ENCODE measurements around the gene RBBP8NL. TPM values are rescaled to one million over a fixed set of nuclear protein-coding genes. Genes with fewer than 3 reads are reported as not detected.

Gene RBBP8NL
- total RNA-seq, 1 experiment from 2014 or later, result not detected

GRCh38 chr20:62475027-62475771 lies 47.9 kb upstream of the RBBP8NL start:
- H3K27ac ChIP-seq (ENCODE audit: low read depth, low read length, poor library complexity, severe bottlenecking), result no peak overlapping the region
- intact Hi-C loops (cut with micrococcal nuclease; ENCODE audit: unreplicated experiment), result no loop called here
- H3K36me3 ChIP-seq (ENCODE audit: insufficient read depth, low read length, poor library complexity, severe bottlenecking), result no peaks in the 10 kb centered on the region
- TF ChIP-seq CTCF (conservative IDR thresholded peaks at IDR 0.05; ENCODE audit: low read depth, low read length) (no peak), EZH2 (IDR thresholded peaks at IDR 0.05; ENCODE audit: borderline replicate concordance, low read depth, low read length, poor library complexity, severe bottlenecking) (peak; percentile 99)
- no peaks in the 10 kb centered on the region for H3K4me1 ChIP-seq (ENCODE audit: insufficient read depth, low read length, poor library complexity, severe bottlenecking)
- ChIA-PET POLR2A (ENCODE audit: low non-redundant PET) (no interaction called here), CTCF (no interaction called here)
- DNase-seq (ENCODE audit: low spot score), result no peak
- H3K9me3 ChIP-seq (ENCODE audit: low read depth, low read length, poor library complexity, severe bottlenecking), result no peaks in the 10 kb centered on the region
- peaks cover 92% of the 10 kb centered on the region for H3K27me3 ChIP-seq (replicated peaks; ENCODE audit: insufficient read depth, low read depth, low read length, poor library complexity)
- BruUV-seq (replicated peaks), result no TSS peak
- H3K4me3 ChIP-seq (ENCODE audit: low read depth, low read length, poor library complexity, severe bottlenecking), result no peak overlapping the region

- no peak overlapping the region for H3K4me3 ChIP-seq (ENCODE audit: low read depth, low read length, poor library complexity, severe bottlenecking)
- DNase-seq (ENCODE audit: low spot score), result no peak
- intact Hi-C loops (cut with micrococcal nuclease; ENCODE audit: unreplicated experiment), result no loop called here
- ChIA-PET POLR2A (ENCODE audit: low non-redundant PET) (no interaction called here), CTCF (no interaction called here)
- peaks cover 96% of the 10 kb centered on the region for H3K27me3 ChIP-seq (replicated peaks; ENCODE audit: insufficient read depth, low read depth, low read length, poor library complexity)
- TF ChIP-seq CTCF (conservative IDR thresholded peaks at IDR 0.05; ENCODE audit: low read depth, low read length) (no peak), EZH2 (IDR thresholded peaks at IDR 0.05; ENCODE audit: borderline replicate concordance, low read depth, low read length, poor library complexity, severe bottlenecking) (no peak)
- no TSS peak for BruUV-seq (replicated peaks)
- H3K9me3 ChIP-seq (ENCODE audit: low read depth, low read length, poor library complexity, severe bottlenecking), result no peaks in the 10 kb centered on the region
- H3K27ac ChIP-seq (ENCODE audit: low read depth, low read length, poor library complexity, severe bottlenecking), result no peak overlapping the region
- no peaks in the 10 kb centered on the region for H3K4me1 ChIP-seq (ENCODE audit: insufficient read depth, low read length, poor library complexity, severe bottlenecking)
- H3K36me3 ChIP-seq (ENCODE audit: insufficient read depth, low read length, poor library complexity, severe bottlenecking), result no peaks in the 10 kb centered on the region
Measured at GRCh38 chr20:62474604-62475026, 47.3 kb upstream of the RBBP8NL start.

GRCh38 chr20:62473717-62474603 lies 46.6 kb upstream of the RBBP8NL start:
- DNase-seq (ENCODE audit: low spot score), result no peak
- TF ChIP-seq CTCF (conservative IDR thresholded peaks at IDR 0.05; ENCODE audit: low read depth, low read length) (no peak), EZH2 (IDR thresholded peaks at IDR 0.05; ENCODE audit: borderline replicate concordance, low read depth, low read length, poor library complexity, severe bottlenecking) (no peak)
- H3K4me1 ChIP-seq (ENCODE audit: insufficient read depth, low read length, poor library complexity, severe bottlenecking), result no peaks in the 10 kb centered on the region
- peaks cover 96% of the 10 kb centered on the region for H3K27me3 ChIP-seq (replicated peaks; ENCODE audit: insufficient read depth, low read depth, low read length, poor library complexity)
- no peaks in the 10 kb centered on the region for H3K36me3 ChIP-seq (ENCODE audit: insufficient read depth, low read length, poor library complexity, severe bottlenecking)
- CTCF ChIA-PET, result no interaction called here
- intact Hi-C loops (cut with micrococcal nuclease; ENCODE audit: unreplicated experiment), result no loop called here
- no peaks in the 10 kb centered on the region for H3K9me3 ChIP-seq (ENCODE audit: low read depth, low read length, poor library complexity, severe bottlenecking)
- no peak overlapping the region for H3K4me3 ChIP-seq (ENCODE audit: low read depth, low read length, poor library complexity, severe bottlenecking)
- POLR2A ChIA-PET (ENCODE audit: low non-redundant PET), result no interaction called here
- no TSS peak for BruUV-seq (replicated peaks)
- no peak overlapping the region for H3K27ac ChIP-seq (ENCODE audit: low read depth, low read length, poor library complexity, severe bottlenecking)
